Stomach smooth muscle (tissue), 2 donors: Measurements from ENCODE around the gene GPR179.

Experiments used
- H3K27ac ChIP-seq: one replicate; pipeline ENCODE4 v1.7.0; 2013; ENCODE audit warnings: mild to moderate bottlenecking, low read length, inconsistent platforms
- H3K27me3 ChIP-seq, 2 donors: one replicate each; pipeline ENCODE4 v1.7.0; 2013; ENCODE audit warnings: low read length in 2 of 2; ENCODE audit not compliant: insufficient read depth in 2 of 2, control insufficient read depth in 1 of 2
- H3K36me3 ChIP-seq, 2 donors: one replicate each; pipeline ENCODE4 v1.7.0; 2013; ENCODE audit warnings: low read length in 2 of 2; ENCODE audit not compliant: control insufficient read depth in 2 of 2, insufficient read depth in 2 of 2
- H3K4me1 ChIP-seq: one replicate; pipeline ENCODE4 v1.7.0; 2013; ENCODE audit warnings: low read length; ENCODE audit not compliant: control insufficient read depth, insufficient read depth
- H3K4me3 ChIP-seq, 2 donors: one replicate each; pipeline ENCODE4 v1.7.0; 2013; ENCODE audit warnings: low read length in 2 of 2
- H3K9ac ChIP-seq, 2 donors: one replicate each; pipeline ENCODE4 v1.7.0; 2013; ENCODE audit warnings: low read length in 2 of 2, mild to moderate bottlenecking in 1 of 2
- H3K9me3 ChIP-seq, 2 donors: one replicate each; pipeline ENCODE4 v1.7.0; 2013; ENCODE audit warnings: low read length in 2 of 2; ENCODE audit not compliant: control insufficient read depth in 2 of 2
- donor health status: healthy.
- donor health status: Pancreatic carcinoma.

The GPR179 gene

GRCh38 chr17:38329284-38329683 lies 14.5 kb downstream of the GPR179 start:
- no peak overlapping the region for H3K9ac ChIP-seq
- H3K36me3 ChIP-seq = no peaks in the 10 kb centered on the region
- no peak overlapping the region for H3K4me3 ChIP-seq
- H3K4me1 ChIP-seq = no peaks in the 10 kb centered on the region
- H3K27ac ChIP-seq = no peak overlapping the region
- no peaks in the 10 kb centered on the region for H3K9me3 ChIP-seq
- H3K27me3 ChIP-seq = peaks cover 9 to 21% of the 10 kb centered on the region in 2 donors

GRCh38 chr17:38328620-38329019 lies 15.1 kb downstream of the GPR179 start:
- H3K9ac ChIP-seq = no peak overlapping the region
- no peak overlapping the region for H3K4me3 ChIP-seq
- no peak overlapping the region for H3K27ac ChIP-seq
- no peaks in the 10 kb centered on the region for H3K9me3 ChIP-seq
- peaks cover 6 to 14% of the 10 kb centered on the region in 2 donors for H3K27me3 ChIP-seq
- H3K4me1 ChIP-seq = no peaks in the 10 kb centered on the region
- peaks cover 0 to 2% of the 10 kb centered on the region in 2 donors for H3K36me3 ChIP-seq

- Histone ChIP-seq H3K4me3 (no peak overlapping the region), H3K36me3 (peaks cover 0 to 2% of the 10 kb centered on the region in 2 donors), H3K9ac (no peak overlapping the region), H3K27ac (no peak overlapping the region), H3K4me1 (no peaks in the 10 kb centered on the region), H3K27me3 (peaks cover 6 to 8% of the 10 kb centered on the region in 2 donors), H3K9me3 (no peaks in the 10 kb centered on the region)
Measured at GRCh38 chr17:38327936-38328335, 15.8 kb downstream of the GPR179 start.

GRCh38 chr17:38326996-38327792 lies 16.6 kb downstream of the GPR179 start:
- H3K4me1 ChIP-seq = no peaks in the 10 kb centered on the region
- no peak overlapping the region for H3K9ac ChIP-seq
- no peak overlapping the region for H3K27ac ChIP-seq
- no peak overlapping the region for H3K4me3 ChIP-seq
- peaks cover 5 to 6% of the 10 kb centered on the region in 2 donors for H3K36me3 ChIP-seq
- no peaks in the 10 kb centered on the region for H3K9me3 ChIP-seq
- peaks cover 6% of the 10 kb centered on the region in 2 donors for H3K27me3 ChIP-seq

- Histone ChIP-seq H3K4me3 (no peak overlapping the region), H3K27ac (no peak overlapping the region), H3K36me3 (peaks cover 13 to 14% of the 10 kb centered on the region in 2 donors), H3K9ac (no peak overlapping the region), H3K4me1 (no peaks in the 10 kb centered on the region), H3K27me3 (peaks cover 2 to 4% of the 10 kb centered on the region in 2 donors), H3K9me3 (no peaks in the 10 kb centered on the region)
Measured at GRCh38 chr17:38325221-38325851, 18.4 kb downstream of the GPR179 start.

GRCh38 chr17:38324772-38325171 lies 19.0 kb downstream of the GPR179 start:
- Histone ChIP-seq H3K36me3 (peaks cover 17% of the 10 kb centered on the region in 2 donors), H3K9ac (no peak overlapping the region), H3K9me3 (no peaks in the 10 kb centered on the region), H3K4me3 (no peak overlapping the region), H3K4me1 (no peaks in the 10 kb centered on the region), H3K27ac (no peak overlapping the region), H3K27me3 (peaks cover 0 to 4% of the 10 kb centered on the region in 2 donors)

- Histone ChIP-seq H3K9me3 (no peaks in the 10 kb centered on the region), H3K36me3 (peaks cover 20% of the 10 kb centered on the region in 2 donors), H3K27me3 (peaks cover 0 to 2% of the 10 kb centered on the region in 2 donors), H3K4me3 (no peak overlapping the region), H3K27ac (no peak overlapping the region), H3K4me1 (no peaks in the 10 kb centered on the region), H3K9ac (no peak overlapping the region)
Measured at GRCh38 chr17:38324141-38324697, 19.5 kb downstream of the GPR179 start.

GRCh38 chr17:38322897-38323296 lies 20.9 kb downstream of the GPR179 start:
- Histone ChIP-seq H3K4me1 (no peaks in the 10 kb centered on the region), H3K36me3 (peaks cover 21% of the 10 kb centered on the region in 2 donors), H3K9me3 (no peaks in the 10 kb centered on the region), H3K9ac (no peak overlapping the region), H3K27ac (no peak overlapping the region), H3K27me3 (no peaks in the 10 kb centered on the region), H3K4me3 (no peak overlapping the region)

- Histone ChIP-seq H3K36me3 (peaks cover 21% of the 10 kb centered on the region in 2 donors), H3K27me3 (no peaks in the 10 kb centered on the region), H3K27ac (no peak overlapping the region), H3K9me3 (no peaks in the 10 kb centered on the region), H3K4me1 (no peaks in the 10 kb centered on the region), H3K4me3 (no peak overlapping the region), H3K9ac (no peak overlapping the region)
Measured at GRCh38 chr17:38322156-38322779, 21.5 kb downstream of the GPR179 start.

GRCh38 chr17:38320482-38320881 lies 23.3 kb downstream of the GPR179 start:
- Histone ChIP-seq H3K9me3 (no peaks in the 10 kb centered on the region), H3K27ac (no peak overlapping the region)

More at GRCh38 chr17:38320482-38320881, 23.3 kb downstream of the GPR179 start:
- Histone ChIP-seq H3K9ac (no peak overlapping the region), H3K4me1 (no peaks in the 10 kb centered on the region), H3K4me3 (no peak overlapping the region), H3K36me3 (peaks cover 21% of the 10 kb centered on the region in 2 donors), H3K27me3 (no peaks in the 10 kb centered on the region)
